HEK293 (cell line): ENCODE results near the gene GEN1.

Experiments used
- CTCF ChIA-PET: fragments of 350-600 bp; formaldehyde crosslinking; extraction: SDS; loops from one replicate; lab custom pipeline; 2021; ENCODE audit warnings: antibody characterized with exemption; lab: Yijun Ruan, JAX
- POLR2A ChIA-PET: fragments of 300-600 bp; formaldehyde crosslinking; extraction: SDS; loops from one replicate; lab custom pipeline; 2020; ENCODE audit warnings: antibody characterized with exemption, inconsistent platforms; lab: Yijun Ruan, JAX
- H3K27ac ChIP-seq: fragments of 200-500 bp; sonication (Bioruptor generic); 2 replicates; pipeline ENCODE4 v1.5.1; 2014; ENCODE audit warnings: low read depth, low read length, control low read depth, inconsistent platforms; ENCODE audit errors: extremely low read depth
- H3K36me3 ChIP-seq, 2 experiments: fragments of 200-500 bp in 1 of 2; sonication (Bioruptor generic) in 1 of 2; 1 replicate in 1 of 2; 2 replicates in 1 of 2; pipeline ENCODE4 v1.5.1; 2014 to 2017; ENCODE audit warnings: inconsistent platforms in 2 of 2, low read length in 2 of 2; ENCODE audit not compliant: control insufficient read depth in 2 of 2, insufficient read depth in 1 of 2
- H3K4me1 ChIP-seq: fragments of 200-500 bp; sonication (Bioruptor generic); 2 replicates; pipeline ENCODE4 v1.5.1; 2014; ENCODE audit warnings: mild to moderate bottlenecking, low read length, inconsistent platforms; ENCODE audit not compliant: control insufficient read depth, insufficient read depth
- H3K4me3 ChIP-seq: 2 replicates; pipeline ENCODE4 v1.5.1; 2011; ENCODE audit warnings: low read depth, mild to moderate bottlenecking, control low read depth, low read length, moderate library complexity
- H3K9me3 ChIP-seq: fragments of 200-500 bp; sonication (Bioruptor generic); 2 replicates; pipeline ENCODE4 v1.5.1; 2014; ENCODE audit warnings: low read depth, low read length, inconsistent platforms; ENCODE audit not compliant: control insufficient read depth, insufficient read depth
- FEZF1 ChIP-seq: fragments of 450-650 bp; formaldehyde crosslinking; IDR thresholded peaks from 2 replicates; pipeline ENCODE4 v1.5.1; 2016; ENCODE audit warnings: missing biosample characterization, missing genetic modification characterization
- GLI4 ChIP-seq: fragments of 450-650 bp; formaldehyde crosslinking; IDR thresholded peaks from 2 replicates; pipeline ENCODE4 v1.5.1; 2016; ENCODE audit warnings: missing biosample characterization, missing genetic modification characterization
- MYNN ChIP-seq: fragments of 450-650 bp; formaldehyde crosslinking; IDR thresholded peaks from 2 replicates; pipeline ENCODE4 v1.5.1; 2016; ENCODE audit warnings: missing biosample characterization, missing genetic modification characterization, borderline replicate concordance
- SETDB1 ChIP-seq: IDR thresholded peaks from one replicate; pipeline ENCODE4 v1.6.1; 2017; ENCODE audit warnings: mild to moderate bottlenecking, low read length, moderate library complexity, mixed read lengths; ENCODE audit not compliant: insufficient read length
- SP7 ChIP-seq: fragments of 450-650 bp; formaldehyde crosslinking; IDR thresholded peaks from 2 replicates; pipeline ENCODE4 v1.5.1; 2016; ENCODE audit warnings: missing biosample characterization, missing genetic modification characterization
- ZFP41 ChIP-seq: fragments of 450-650 bp; formaldehyde crosslinking; IDR thresholded peaks from 2 replicates; pipeline ENCODE4 v1.5.1; 2016; ENCODE audit warnings: missing biosample characterization, missing genetic modification characterization, borderline replicate concordance
- ZNF133 ChIP-seq: fragments of 450-650 bp; formaldehyde crosslinking; IDR thresholded peaks from 2 replicates; pipeline ENCODE4 v1.5.1; 2016; ENCODE audit warnings: missing biosample characterization, missing genetic modification characterization
- ZNF138 ChIP-seq: fragments of 450-650 bp; formaldehyde crosslinking; IDR thresholded peaks from 2 replicates; pipeline ENCODE4 v1.5.1; 2016; ENCODE audit warnings: missing biosample characterization, missing genetic modification characterization, borderline replicate concordance
- ZNF169 ChIP-seq: fragments of 450-650 bp; formaldehyde crosslinking; IDR thresholded peaks from 2 replicates; pipeline ENCODE4 v1.5.1; 2016; ENCODE audit warnings: missing biosample characterization, missing genetic modification characterization
- ZNF221 ChIP-seq: fragments of 450-650 bp; formaldehyde crosslinking; IDR thresholded peaks from 2 replicates; pipeline ENCODE4 v1.5.1; 2017; ENCODE audit warnings: missing biosample characterization, missing genetic modification characterization, borderline replicate concordance
- ZNF366 ChIP-seq: fragments of 450-650 bp; formaldehyde crosslinking; conservative IDR thresholded peaks from 2 replicates; pipeline ENCODE4 v1.5.1; 2016; ENCODE audit warnings: missing biosample characterization, missing genetic modification characterization
- ZNF701 ChIP-seq: fragments of 450-650 bp; formaldehyde crosslinking; IDR thresholded peaks from 2 replicates; pipeline ENCODE4 v1.5.1; 2016; ENCODE audit warnings: missing biosample characterization, missing genetic modification characterization
- ZNF792 ChIP-seq: fragments of 450-650 bp; formaldehyde crosslinking; IDR thresholded peaks from 2 replicates; pipeline ENCODE4 v1.5.1; 2016; ENCODE audit warnings: missing biosample characterization, missing genetic modification characterization
- TF ChIP-seq, protein P1 (sequence below): fragments of 450-650 bp; formaldehyde crosslinking; IDR thresholded peaks from 2 replicates; pipeline ENCODE4 v1.5.1; 2016; ENCODE audit warnings: missing biosample characterization, missing genetic modification characterization
- TF ChIP-seq, protein P2 (sequence below): fragments of 450-650 bp; formaldehyde crosslinking; IDR thresholded peaks from 2 replicates; pipeline ENCODE4 v1.5.1; 2017; ENCODE audit warnings: missing biosample characterization, missing genetic modification characterization
- TF ChIP-seq, protein P3 (sequence below): fragments of 450-650 bp; formaldehyde crosslinking; IDR thresholded peaks from 2 replicates; pipeline ENCODE4 v1.5.1; 2016; ENCODE audit warnings: missing biosample characterization, missing genetic modification characterization
- TF ChIP-seq, protein P4 (sequence below): fragments of 450-650 bp; formaldehyde crosslinking; IDR thresholded peaks from 2 replicates; pipeline ENCODE4 v1.5.1; 2017; ENCODE audit warnings: missing biosample characterization, missing genetic modification characterization

The GEN1 gene

DNA sequence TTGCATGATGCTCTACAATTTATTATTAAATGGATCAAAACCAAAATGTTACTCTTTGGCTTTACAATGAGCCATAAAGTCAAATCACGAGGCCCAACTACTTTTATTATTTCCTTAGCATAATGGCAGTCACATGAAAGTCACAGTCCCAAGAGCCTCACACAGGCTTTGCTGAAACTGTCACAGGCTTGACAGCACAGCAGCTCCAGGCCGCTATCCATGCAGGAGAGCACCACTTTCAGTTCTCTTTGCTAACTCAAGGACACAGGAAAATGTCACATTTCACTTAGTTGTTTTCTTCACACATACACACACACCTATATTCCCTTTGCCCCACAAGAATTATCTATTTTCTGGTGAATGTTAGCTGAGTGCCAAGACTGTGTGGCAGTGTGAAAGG, 51.2 kb downstream of the GEN1 start:
- Histone ChIP-seq H3K27ac (no peak overlapping the region), H3K36me3 (no peaks in the 10 kb centered on the region), H3K9me3 (no peaks in the 10 kb centered on the region), H3K4me3 (no peak overlapping the region), H3K4me1 (peaks cover 6% of the 10 kb centered on the region)
- TF ChIP-seq FEZF1 (tag by site-specific recombination) (no peak), SETDB1 (no peak), ZNF366 (no peak), ZFP41 (tag by site-specific recombination) (no peak), ZNF701 (tag by site-specific recombination) (no peak), ZNF138 (tag by site-specific recombination) (no peak), SP7 (no peak), ZNF792 (tag by site-specific recombination) (no peak), MYNN (tag by site-specific recombination) (no peak), ZNF169 (tag by site-specific recombination) (no peak)
- TF ChIP-seq, protein P1, sequence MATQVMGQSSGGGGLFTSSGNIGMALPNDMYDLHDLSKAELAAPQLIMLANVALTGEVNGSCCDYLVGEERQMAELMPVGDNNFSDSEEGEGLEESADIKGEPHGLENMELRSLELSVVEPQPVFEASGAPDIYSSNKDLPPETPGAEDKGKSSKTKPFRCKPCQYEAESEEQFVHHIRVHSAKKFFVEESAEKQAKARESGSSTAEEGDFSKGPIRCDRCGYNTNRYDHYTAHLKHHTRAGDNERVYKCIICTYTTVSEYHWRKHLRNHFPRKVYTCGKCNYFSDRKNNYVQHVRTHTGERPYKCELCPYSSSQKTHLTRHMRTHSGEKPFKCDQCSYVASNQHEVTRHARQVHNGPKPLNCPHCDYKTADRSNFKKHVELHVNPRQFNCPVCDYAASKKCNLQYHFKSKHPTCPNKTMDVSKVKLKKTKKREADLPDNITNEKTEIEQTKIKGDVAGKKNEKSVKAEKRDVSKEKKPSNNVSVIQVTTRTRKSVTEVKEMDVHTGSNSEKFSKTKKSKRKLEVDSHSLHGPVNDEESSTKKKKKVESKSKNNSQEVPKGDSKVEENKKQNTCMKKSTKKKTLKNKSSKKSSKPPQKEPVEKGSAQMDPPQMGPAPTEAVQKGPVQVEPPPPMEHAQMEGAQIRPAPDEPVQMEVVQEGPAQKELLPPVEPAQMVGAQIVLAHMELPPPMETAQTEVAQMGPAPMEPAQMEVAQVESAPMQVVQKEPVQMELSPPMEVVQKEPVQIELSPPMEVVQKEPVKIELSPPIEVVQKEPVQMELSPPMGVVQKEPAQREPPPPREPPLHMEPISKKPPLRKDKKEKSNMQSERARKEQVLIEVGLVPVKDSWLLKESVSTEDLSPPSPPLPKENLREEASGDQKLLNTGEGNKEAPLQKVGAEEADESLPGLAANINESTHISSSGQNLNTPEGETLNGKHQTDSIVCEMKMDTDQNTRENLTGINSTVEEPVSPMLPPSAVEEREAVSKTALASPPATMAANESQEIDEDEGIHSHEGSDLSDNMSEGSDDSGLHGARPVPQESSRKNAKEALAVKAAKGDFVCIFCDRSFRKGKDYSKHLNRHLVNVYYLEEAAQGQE (tag by site-specific recombination) = no peak
- ChIA-PET CTCF (interaction anchor here (0.5 kb wide), 1 partner anchor 32 kb away, joined by 5 read pairs; no protein-coding TSS in a partner anchor), POLR2A (no interaction called here)

DNA sequence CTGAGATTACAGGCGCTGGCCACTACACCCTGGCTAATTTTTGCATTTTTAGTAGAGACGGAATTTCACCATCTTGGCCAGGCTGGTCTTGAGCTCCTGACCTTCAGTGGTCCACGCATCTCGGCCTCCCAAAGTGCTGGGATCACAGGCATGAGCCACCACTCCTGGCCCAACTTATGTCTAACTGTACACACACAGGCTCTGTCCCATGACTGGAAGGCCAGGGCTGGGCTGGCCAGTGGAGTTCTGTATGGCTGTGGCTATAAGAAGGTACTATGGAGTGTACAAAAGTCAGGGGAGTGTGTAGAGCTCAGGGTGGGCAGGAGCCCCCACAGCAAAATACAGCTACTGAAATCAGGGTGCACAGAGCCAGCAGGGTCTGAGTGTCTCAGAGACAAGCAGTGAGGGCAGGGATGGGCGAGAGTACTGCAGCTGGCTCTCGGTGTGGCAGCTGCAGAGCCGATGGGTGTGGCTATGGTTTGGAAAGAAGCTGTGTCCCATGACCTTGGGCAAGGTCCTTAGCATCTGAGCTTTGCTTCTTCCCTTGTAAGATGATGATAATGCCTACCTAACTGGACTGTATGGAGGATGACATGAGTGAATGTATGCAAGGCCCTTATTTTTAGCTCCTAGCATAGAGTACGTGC, 51.9 kb downstream of the GEN1 start:
- TF ChIP-seq, protein P2, sequence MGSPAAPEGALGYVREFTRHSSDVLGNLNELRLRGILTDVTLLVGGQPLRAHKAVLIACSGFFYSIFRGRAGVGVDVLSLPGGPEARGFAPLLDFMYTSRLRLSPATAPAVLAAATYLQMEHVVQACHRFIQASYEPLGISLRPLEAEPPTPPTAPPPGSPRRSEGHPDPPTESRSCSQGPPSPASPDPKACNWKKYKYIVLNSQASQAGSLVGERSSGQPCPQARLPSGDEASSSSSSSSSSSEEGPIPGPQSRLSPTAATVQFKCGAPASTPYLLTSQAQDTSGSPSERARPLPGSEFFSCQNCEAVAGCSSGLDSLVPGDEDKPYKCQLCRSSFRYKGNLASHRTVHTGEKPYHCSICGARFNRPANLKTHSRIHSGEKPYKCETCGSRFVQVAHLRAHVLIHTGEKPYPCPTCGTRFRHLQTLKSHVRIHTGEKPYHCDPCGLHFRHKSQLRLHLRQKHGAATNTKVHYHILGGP (tag by site-specific recombination) = no peak
- TF ChIP-seq ZNF133 (peak; percentile 67), ZNF221 (tag by site-specific recombination) (no peak), GLI4 (tag by site-specific recombination) (no peak)
- TF ChIP-seq, protein P3, sequence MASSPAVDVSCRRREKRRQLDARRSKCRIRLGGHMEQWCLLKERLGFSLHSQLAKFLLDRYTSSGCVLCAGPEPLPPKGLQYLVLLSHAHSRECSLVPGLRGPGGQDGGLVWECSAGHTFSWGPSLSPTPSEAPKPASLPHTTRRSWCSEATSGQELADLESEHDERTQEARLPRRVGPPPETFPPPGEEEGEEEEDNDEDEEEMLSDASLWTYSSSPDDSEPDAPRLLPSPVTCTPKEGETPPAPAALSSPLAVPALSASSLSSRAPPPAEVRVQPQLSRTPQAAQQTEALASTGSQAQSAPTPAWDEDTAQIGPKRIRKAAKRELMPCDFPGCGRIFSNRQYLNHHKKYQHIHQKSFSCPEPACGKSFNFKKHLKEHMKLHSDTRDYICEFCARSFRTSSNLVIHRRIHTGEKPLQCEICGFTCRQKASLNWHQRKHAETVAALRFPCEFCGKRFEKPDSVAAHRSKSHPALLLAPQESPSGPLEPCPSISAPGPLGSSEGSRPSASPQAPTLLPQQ = no peak
- TF ChIP-seq, protein P4, sequence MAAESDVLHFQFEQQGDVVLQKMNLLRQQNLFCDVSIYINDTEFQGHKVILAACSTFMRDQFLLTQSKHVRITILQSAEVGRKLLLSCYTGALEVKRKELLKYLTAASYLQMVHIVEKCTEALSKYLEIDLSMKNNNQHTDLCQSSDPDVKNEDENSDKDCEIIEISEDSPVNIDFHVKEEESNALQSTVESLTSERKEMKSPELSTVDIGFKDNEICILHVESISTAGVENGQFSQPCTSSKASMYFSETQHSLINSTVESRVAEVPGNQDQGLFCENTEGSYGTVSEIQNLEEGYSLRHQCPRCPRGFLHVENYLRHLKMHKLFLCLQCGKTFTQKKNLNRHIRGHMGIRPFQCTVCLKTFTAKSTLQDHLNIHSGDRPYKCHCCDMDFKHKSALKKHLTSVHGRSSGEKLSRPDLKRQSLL (tag by site-specific recombination) = no peak
- TF ChIP-seq, all 188 proteins: peak for 1
- POLR2A ChIA-PET = no interaction called here
- Histone ChIP-seq H3K36me3 (no peaks in the 10 kb centered on the region), H3K9me3 (no peaks in the 10 kb centered on the region), H3K4me3 (no peak overlapping the region), H3K4me1 (peaks cover 4% of the 10 kb centered on the region), H3K27ac (no peak overlapping the region)
- CTCF ChIA-PET = interaction anchor here (0.5 kb wide), 1 partner anchor 33 kb away, joined by 5 read pairs; no protein-coding TSS in a partner anchor
